ENCODE results near the gene PRKCB. TPM values are rescaled to one million over a fixed set of nuclear protein-coding genes. Genes with fewer than 3 reads are reported as not detected.

The PRKCB gene
- total and polyA plus RNA-seq, 2 of the 8 experiments (the other 6 are each of a cell fraction or from before 2014, with no cell fraction given), result 7.1 to 12.1 TPM

- TF ChIP-seq RAD21 (IDR thresholded peaks at IDR 0.05 in 1 of 2, conservative IDR thresholded peaks at IDR 0.05 in 1 of 2; ENCODE audit: low read depth in 2 of 2, low read length in 2 of 2) (no peak), KDM4A (IDR thresholded peaks at IDR 0.05; ENCODE audit: low read depth, low read length, severe bottlenecking) (no peak), FOSL1 (IDR thresholded peaks at IDR 0.05; ENCODE audit: insufficient read depth, low read depth, low read length) (no peak), CHD7 (IDR thresholded peaks at IDR 0.05; ENCODE audit: insufficient replicate concordance, low read length) (no peak), TBP (IDR thresholded peaks at IDR 0.05; ENCODE audit: low read depth, low read length) (no peak)
- TF ChIP-seq, protein P1, sequence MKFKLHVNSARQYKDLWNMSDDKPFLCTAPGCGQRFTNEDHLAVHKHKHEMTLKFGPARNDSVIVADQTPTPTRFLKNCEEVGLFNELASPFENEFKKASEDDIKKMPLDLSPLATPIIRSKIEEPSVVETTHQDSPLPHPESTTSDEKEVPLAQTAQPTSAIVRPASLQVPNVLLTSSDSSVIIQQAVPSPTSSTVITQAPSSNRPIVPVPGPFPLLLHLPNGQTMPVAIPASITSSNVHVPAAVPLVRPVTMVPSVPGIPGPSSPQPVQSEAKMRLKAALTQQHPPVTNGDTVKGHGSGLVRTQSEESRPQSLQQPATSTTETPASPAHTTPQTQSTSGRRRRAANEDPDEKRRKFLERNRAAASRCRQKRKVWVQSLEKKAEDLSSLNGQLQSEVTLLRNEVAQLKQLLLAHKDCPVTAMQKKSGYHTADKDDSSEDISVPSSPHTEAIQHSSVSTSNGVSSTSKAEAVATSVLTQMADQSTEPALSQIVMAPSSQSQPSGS (IDR thresholded peaks at IDR 0.05; ENCODE audit: low read length), result no peak
Measured at GRCh38 chr16:24146518-24146917, 310.7 kb downstream of the PRKCB start (continued).
